B cell (primary cell): ENCODE results near the gene DUSP1.

Source experiments
- CTCF ChIP-seq: fragments of 200-600 bp; IDR thresholded peaks from one replicate; pipeline ENCODE4 v1.8.0; 2022; ENCODE audit warnings: antibody characterized with exemption, mild to moderate bottlenecking
- EZH2 ChIP-seq: IDR thresholded peaks from 2 replicates; pipeline ENCODE4 v1.6.1; 2012; ENCODE audit warnings: borderline replicate concordance, low read depth, mild to moderate bottlenecking, moderate library complexity, low read length; ENCODE audit not compliant: insufficient read depth, poor library complexity, severe bottlenecking

GRCh38 chr5:172760136-172760535, 10.9 kb downstream of the DUSP1 start:
- TF ChIP-seq CTCF, result no peak
- no peak for TF ChIP-seq EZH2
